Measurements from ENCODE around the gene FCSK. TPM values are rescaled to one million over a fixed set of nuclear protein-coding genes. Genes with fewer than 3 reads are reported as not detected.

The FCSK gene
- total and polyA plus RNA-seq, 4 donors = 7.3 to 20.4 (median 15.7) TPM

DNA sequence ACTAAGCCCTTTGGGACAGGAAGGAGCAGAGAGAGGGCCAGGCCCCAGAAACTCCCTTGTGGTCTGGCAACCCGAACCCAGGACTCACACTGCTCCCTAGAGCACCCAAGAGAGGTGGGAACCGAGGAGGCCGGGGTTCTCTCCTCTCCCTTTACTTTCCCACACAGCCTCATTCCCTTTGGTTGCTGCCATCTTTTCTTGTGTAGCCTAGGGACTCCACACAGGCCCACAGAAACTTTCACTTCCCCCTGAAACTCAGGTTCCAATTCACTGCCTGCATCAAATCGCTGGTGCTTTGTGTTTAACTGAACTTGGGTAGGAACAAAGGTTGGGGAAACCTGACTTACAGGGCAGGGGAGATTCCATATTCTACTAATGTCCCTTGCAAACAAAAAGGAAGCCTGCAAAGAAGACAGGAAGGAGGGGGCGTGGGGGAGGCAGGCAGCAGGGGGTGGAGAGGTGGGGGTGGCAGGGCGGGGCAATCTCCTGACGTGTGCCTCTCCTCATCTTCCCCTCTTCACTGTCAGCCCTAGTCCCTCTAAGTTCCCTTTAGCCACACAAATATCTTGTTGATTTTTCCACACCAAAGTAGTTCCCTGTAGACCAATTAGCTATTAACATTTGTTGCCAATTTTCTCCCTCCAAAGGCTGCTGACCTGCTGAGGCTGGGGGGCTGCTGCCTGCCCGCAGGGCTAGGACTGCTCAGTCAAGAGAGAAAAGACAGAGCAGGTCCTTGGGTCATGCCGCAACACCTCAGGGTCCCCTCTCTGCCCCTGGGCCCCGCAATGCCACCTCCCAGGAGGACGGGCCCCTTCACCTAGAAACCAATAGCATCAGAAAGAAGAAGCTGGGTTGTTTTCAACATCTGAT lies 23.5 kb upstream of the FCSK start:
- H3K4me3 ChIP-seq (ENCODE audit: low read depth, low read length) = no peak overlapping the region
- peaks cover 19% of the 10 kb centered on the region for H3K36me3 ChIP-seq (ENCODE audit: control insufficient read depth, insufficient read depth, low read length)
- H3K4me1 ChIP-seq (ENCODE audit: control insufficient read depth, insufficient read depth, low read length) = peaks cover 51% of the 10 kb centered on the region
- no peak for DNase-seq (ENCODE audit: low read depth in 4 of 6, low spot score in 6 of 6)
- H3K27ac ChIP-seq (ENCODE audit: low read depth, low read length) = peak overlapping the region; percentile 64
- H3K9me3 ChIP-seq (ENCODE audit: control insufficient read depth, insufficient read depth, low read length) = no peaks in the 10 kb centered on the region
- WGBS (ENCODE audit: insufficient coverage) = 54% methylated on average over 4 of the region's 11 CpGs
- H3K27me3 ChIP-seq (ENCODE audit: control insufficient read depth, insufficient read depth, low read length) = no peaks in the 10 kb centered on the region

DNA sequence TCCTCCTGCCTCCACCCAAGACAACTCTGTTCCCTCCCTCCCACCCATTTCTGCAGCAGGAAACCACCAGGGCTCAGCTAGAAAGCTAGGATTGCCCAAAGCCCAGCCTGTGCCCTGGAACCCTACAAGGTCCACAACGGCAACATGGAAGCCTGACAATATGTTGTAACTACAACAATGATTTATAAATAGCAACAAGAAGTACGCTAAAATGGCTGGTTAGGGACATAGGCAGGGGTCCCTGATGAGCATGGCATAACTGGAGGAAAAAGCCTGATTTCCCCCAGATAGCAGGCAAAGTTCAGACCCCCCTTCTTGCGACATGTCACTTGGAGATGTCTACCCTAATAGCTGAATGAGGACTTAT lies 22.1 kb upstream of the FCSK start:
- H3K27me3 ChIP-seq (ENCODE audit: control insufficient read depth, insufficient read depth, low read length) = no peaks in the 10 kb centered on the region
- no peaks in the 10 kb centered on the region for H3K9me3 ChIP-seq (ENCODE audit: control insufficient read depth, insufficient read depth, low read length)
- H3K36me3 ChIP-seq (ENCODE audit: control insufficient read depth, insufficient read depth, low read length) = peaks cover 17% of the 10 kb centered on the region
- peaks cover 58% of the 10 kb centered on the region for H3K4me1 ChIP-seq (ENCODE audit: control insufficient read depth, insufficient read depth, low read length)
- no CpG with 5 or more reads among the region's 3 CpGs for WGBS (ENCODE audit: insufficient coverage)
- DNase-seq (ENCODE audit: low read depth in 4 of 6, low spot score in 6 of 6) = no peak
- H3K4me3 ChIP-seq (ENCODE audit: low read depth, low read length) = no peak overlapping the region
- no peak overlapping the region for H3K27ac ChIP-seq (ENCODE audit: low read depth, low read length)

DNA sequence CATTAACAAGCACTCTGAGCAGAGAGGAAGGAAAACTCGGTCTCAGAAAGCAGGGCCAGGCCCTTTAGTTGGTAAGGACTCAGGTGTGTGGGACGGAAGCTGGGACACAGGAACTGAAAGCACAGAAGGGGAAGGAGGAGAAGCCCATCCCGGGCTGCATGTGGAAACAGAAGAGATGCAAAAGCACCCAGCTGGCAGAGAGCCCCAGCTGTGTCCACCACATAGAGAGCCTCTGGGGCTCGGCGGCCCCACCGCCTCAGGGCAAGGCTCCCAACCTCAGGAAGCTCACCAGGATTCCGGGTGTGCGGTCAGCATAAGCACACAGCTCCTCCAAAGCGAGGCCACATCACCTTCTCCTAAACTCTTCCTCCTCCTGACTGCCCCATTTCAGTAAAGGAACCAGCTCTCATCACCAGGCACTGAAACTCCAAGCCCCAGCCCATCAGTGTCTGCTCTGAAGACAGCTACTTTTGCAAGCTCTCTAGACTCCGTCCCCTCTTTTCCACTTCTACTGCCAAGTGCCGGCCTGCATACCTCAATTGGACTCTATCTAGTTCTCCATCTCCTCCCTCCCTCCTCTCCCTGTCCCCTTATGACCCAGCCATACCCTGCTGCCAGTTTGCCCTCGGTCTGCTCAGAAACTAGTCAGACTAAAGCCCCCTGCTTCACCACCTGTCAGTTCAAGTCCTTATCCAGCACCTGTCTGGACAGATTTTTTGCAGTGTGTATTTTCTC lies 21.5 kb upstream of the FCSK start:
- Histone ChIP-seq H3K27ac (ENCODE audit: low read depth, low read length) (no peak overlapping the region), H3K27me3 (ENCODE audit: control insufficient read depth, insufficient read depth, low read length) (no peaks in the 10 kb centered on the region), H3K4me3 (ENCODE audit: low read depth, low read length) (no peak overlapping the region), H3K4me1 (ENCODE audit: control insufficient read depth, insufficient read depth, low read length) (peaks cover 61% of the 10 kb centered on the region), H3K36me3 (ENCODE audit: control insufficient read depth, insufficient read depth, low read length) (peaks cover 17% of the 10 kb centered on the region), H3K9me3 (ENCODE audit: control insufficient read depth, insufficient read depth, low read length) (no peaks in the 10 kb centered on the region)
- DNase-seq (ENCODE audit: low read depth in 4 of 6, low spot score in 6 of 6) = no peak
- WGBS (ENCODE audit: insufficient coverage) = 58% methylated on average over 11 of the region's 12 CpGs

DNA sequence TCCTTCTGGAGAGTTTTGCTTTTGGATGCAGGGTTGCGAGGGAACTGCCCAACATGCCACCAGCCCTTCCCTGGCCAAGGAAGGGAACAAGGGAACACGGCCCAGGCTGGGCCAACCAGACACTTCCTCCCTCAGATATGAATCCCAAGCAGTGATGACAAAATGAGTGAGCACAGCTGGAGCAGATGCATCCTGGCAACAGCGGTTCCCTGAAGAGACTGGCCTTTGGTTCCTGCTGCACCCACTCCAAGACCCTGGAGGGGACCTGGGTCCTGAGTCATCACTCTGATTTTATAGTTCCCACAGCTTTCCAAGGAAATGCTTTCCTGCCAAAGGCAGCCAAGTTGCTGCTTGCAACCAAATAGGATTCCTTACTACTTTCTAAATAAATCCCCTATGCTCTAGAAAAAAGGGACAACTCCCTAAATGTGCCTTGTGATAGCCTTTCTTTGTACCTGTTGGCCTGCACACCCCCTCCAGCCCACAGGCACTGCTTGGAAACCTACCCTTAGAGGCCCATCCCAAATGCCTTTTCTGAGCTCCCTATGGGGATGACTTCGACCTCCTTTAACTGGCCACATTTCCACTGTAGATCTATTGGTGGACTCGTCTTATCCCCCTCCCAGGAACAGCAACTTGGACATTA lies 20.8 kb upstream of the FCSK start:
- H3K36me3 ChIP-seq (ENCODE audit: control insufficient read depth, insufficient read depth, low read length) = peaks cover 17% of the 10 kb centered on the region
- H3K9me3 ChIP-seq (ENCODE audit: control insufficient read depth, insufficient read depth, low read length) = no peaks in the 10 kb centered on the region
- no peak overlapping the region for H3K27ac ChIP-seq (ENCODE audit: low read depth, low read length)
- H3K27me3 ChIP-seq (ENCODE audit: control insufficient read depth, insufficient read depth, low read length) = no peaks in the 10 kb centered on the region
- H3K4me1 ChIP-seq (ENCODE audit: control insufficient read depth, insufficient read depth, low read length) = peaks cover 60% of the 10 kb centered on the region
- no peak for DNase-seq (ENCODE audit: low read depth in 4 of 6, low spot score in 6 of 6)
- WGBS (ENCODE audit: insufficient coverage) = 57% methylated on average over 4 of the region's 5 CpGs
- H3K4me3 ChIP-seq (ENCODE audit: low read depth, low read length) = no peak overlapping the region

DNA sequence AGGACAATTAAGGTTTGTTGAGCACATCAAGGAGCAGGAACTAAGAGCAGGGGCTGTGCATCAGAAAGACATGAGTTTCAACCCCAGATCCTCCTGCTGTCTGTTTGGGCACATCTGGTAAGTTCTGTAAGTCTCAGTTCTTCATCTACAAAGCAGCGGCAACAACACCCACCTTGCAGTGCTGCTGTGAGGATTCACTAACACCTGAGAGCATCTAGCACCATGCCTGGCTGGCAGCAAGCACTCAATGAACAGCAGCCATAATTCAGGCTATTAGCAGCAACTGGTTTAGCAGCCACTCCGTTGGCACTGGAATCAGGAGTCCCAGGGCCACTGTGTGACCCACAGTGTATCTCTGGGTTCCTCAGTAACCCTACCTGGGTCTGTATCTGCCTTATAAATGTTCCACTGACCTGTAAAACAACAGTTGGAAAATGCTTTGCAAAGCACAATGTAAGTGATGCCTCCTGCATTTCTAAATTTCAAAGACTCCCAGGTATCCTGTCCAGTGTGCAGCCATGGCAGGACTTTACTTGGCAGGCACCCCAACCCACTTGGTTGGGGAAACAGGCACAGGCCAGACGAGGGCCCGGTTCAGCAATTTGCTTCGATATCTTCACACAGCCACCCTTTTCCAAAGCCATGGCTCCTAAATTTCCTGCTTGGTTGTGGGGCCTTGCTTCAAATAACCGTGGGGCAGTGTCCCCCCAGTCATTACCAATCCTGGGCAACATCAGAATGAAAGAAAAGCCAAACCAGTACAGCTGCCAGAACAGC lies 19.7 kb upstream of the FCSK start:
- H3K36me3 ChIP-seq (ENCODE audit: control insufficient read depth, insufficient read depth, low read length) = peaks cover 20% of the 10 kb centered on the region
- no peak overlapping the region for H3K4me3 ChIP-seq (ENCODE audit: low read depth, low read length)
- WGBS (ENCODE audit: insufficient coverage) = 92% methylated on average over 3 of the region's 6 CpGs
- H3K9me3 ChIP-seq (ENCODE audit: control insufficient read depth, insufficient read depth, low read length) = no peaks in the 10 kb centered on the region
- peaks cover 57% of the 10 kb centered on the region for H3K4me1 ChIP-seq (ENCODE audit: control insufficient read depth, insufficient read depth, low read length)
- no peak for DNase-seq (ENCODE audit: low read depth in 4 of 6, low spot score in 6 of 6)
- no peak overlapping the region for H3K27ac ChIP-seq (ENCODE audit: low read depth, low read length)
- H3K27me3 ChIP-seq (ENCODE audit: control insufficient read depth, insufficient read depth, low read length) = no peaks in the 10 kb centered on the region

DNA sequence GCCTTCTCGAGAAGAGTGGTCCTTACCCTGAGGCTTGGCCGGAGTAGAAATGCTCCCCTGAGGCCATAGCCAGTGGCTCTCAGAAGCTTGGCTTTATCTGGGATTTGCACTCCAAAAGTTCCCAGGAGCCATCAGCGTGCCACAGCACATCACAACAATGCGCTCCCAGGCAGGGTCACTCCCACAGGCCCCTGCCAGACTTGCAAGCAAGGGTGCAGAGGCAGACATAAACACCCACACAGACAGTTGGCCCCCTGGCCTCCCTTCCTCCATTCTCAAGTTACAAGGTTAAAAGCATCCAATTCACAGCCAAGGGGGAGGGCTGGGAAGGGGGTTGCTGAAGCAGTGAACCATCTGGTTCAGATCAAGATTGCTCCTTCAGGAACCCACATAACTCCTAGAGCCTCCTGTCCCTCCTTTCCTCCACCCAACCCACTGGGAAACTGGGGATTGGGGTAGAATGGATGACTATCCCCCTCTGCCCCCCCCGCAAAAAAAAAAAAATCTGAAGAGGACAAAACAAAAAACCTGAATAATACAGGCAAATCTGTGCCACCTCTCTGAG lies 17.3 kb upstream of the FCSK start:
- H3K27me3 ChIP-seq (ENCODE audit: control insufficient read depth, insufficient read depth, low read length) = no peaks in the 10 kb centered on the region
- H3K36me3 ChIP-seq (ENCODE audit: control insufficient read depth, insufficient read depth, low read length) = peaks cover 20% of the 10 kb centered on the region
- peak in 1 of 6 donors; percentile 55 for DNase-seq (ENCODE audit: low read depth in 4 of 6, low spot score in 6 of 6)
- peak overlapping the region; percentile 78 for H3K27ac ChIP-seq (ENCODE audit: low read depth, low read length)
- H3K4me3 ChIP-seq (ENCODE audit: low read depth, low read length) = peak overlapping the region; percentile 80
- WGBS (ENCODE audit: insufficient coverage) = 23% methylated on average over 4 of the region's 5 CpGs
- no peaks in the 10 kb centered on the region for H3K9me3 ChIP-seq (ENCODE audit: control insufficient read depth, insufficient read depth, low read length)
- H3K4me1 ChIP-seq (ENCODE audit: control insufficient read depth, insufficient read depth, low read length) = peaks cover 45% of the 10 kb centered on the region

DNA sequence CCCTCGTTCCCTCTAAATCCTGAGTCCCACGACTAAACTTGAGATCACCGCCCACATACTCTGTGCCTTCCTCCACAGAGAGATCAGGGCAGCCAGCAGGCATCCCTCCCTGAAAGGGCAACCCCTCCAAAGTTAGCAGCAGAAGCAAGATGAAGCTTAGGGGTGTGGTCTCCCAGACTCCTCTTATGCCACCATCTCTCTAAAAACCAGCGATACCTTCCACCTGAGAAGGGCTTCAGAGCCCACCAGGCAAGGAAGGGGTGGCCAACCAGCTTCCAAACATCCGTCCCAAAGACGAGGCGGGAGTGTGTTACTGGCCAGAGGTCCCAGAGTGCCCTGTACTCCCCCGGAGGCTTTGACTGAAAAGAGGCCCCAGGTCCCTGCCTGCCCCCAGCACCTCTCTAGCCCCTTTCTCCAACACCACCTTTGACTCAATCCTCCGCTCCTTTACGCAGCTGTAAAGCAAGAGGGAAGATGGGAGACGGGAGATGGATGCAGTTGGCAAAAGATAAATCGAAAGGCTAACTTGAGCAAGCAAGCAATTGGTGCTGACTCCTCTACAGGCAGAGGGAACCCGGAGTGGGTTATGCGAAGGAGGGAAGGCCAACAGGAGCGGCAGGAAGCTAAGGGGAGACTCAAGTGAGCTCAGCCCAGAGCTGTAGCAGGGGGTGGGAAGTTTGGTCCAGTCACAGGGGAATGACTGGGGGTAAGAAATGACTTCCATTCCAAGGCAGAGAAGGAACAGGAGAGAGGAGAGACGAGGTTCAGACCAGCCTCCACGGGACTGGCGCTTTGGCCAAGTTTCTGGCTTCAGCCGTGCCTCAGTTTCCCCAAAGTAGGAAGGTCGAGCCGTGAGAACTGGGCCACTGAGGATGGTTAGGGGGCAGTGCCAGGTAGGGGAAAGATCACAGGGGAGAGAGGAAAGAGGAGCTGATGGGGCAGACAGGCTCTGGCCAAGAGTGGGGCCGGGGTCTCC lies 16.5 kb upstream of the FCSK start:
- Histone ChIP-seq H3K4me1 (ENCODE audit: control insufficient read depth, insufficient read depth, low read length) (peaks cover 41% of the 10 kb centered on the region), H3K9me3 (ENCODE audit: control insufficient read depth, insufficient read depth, low read length) (no peaks in the 10 kb centered on the region)
- peak in 2 of 6 donors; percentile 47 to 55 for DNase-seq (ENCODE audit: low read depth in 4 of 6, low spot score in 6 of 6)

DNA sequence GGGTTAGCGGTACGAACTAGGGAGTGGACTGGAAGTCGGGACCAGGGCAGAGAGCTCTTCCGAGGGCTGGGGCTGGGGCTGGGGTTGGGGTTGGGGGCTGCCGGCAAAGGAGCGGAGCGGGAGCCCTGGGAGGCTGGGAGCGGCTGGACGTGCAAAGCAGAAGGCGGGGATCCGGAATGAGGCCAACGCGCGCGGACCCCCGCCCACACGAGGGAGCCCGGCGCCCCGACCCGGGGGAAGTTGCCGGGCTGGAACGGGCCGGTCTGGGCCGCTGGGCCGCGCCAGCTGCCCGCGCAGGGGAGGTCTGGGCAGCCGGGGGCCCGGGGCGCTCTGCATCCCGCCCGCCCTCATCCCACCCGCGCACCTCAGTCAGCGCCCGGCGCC lies 15.8 kb upstream of the FCSK start:
- H3K27ac ChIP-seq (ENCODE audit: low read depth, low read length) = peak overlapping the region; percentile 78

More for the DNA sequence above, 16.5 kb upstream of the FCSK start:
- Histone ChIP-seq H3K27ac (ENCODE audit: low read depth, low read length) (peak overlapping the region; percentile 78), H3K4me3 (ENCODE audit: low read depth, low read length) (peak overlapping the region; percentile 80), H3K27me3 (ENCODE audit: control insufficient read depth, insufficient read depth, low read length) (no peaks in the 10 kb centered on the region), H3K36me3 (ENCODE audit: control insufficient read depth, insufficient read depth, low read length) (peaks cover 18% of the 10 kb centered on the region)
- 4% methylated on average over 19 of the region's 22 CpGs for WGBS (ENCODE audit: insufficient coverage)

More for the DNA sequence above, 15.8 kb upstream of the FCSK start:
- peaks cover 16% of the 10 kb centered on the region for H3K36me3 ChIP-seq (ENCODE audit: control insufficient read depth, insufficient read depth, low read length)
- WGBS (ENCODE audit: insufficient coverage) = under 1% methylated on average over 36 of the region's 39 CpGs
- peak in 1 of 6 donors; percentile 60 for DNase-seq (ENCODE audit: low read depth in 4 of 6, low spot score in 6 of 6)
- H3K27me3 ChIP-seq (ENCODE audit: control insufficient read depth, insufficient read depth, low read length) = no peaks in the 10 kb centered on the region
- peak overlapping the region; percentile 81 for H3K4me3 ChIP-seq (ENCODE audit: low read depth, low read length)
- H3K4me1 ChIP-seq (ENCODE audit: control insufficient read depth, insufficient read depth, low read length) = peaks cover 34% of the 10 kb centered on the region
- H3K9me3 ChIP-seq (ENCODE audit: control insufficient read depth, insufficient read depth, low read length) = no peaks in the 10 kb centered on the region

Data from spinal cord (tissue), 10 donors.